ENCODE data around the gene ADGRG3. TPM values are rescaled to one million over a fixed set of nuclear protein-coding genes. Genes with fewer than 3 reads are reported as not detected.

Gene ADGRG3
- total and polyA plus RNA-seq, 9 of the 15 experiments (the other 6 are each of a cell fraction or from before 2014, with no cell fraction given): 0.09 to 0.52 (median 0.14) TPM; not detected in 3

- TF ChIP-seq ZBTB40 (IDR thresholded peaks at IDR 0.05) (no peak), ZBTB40 (CRISPR knock-in tag; IDR thresholded peaks at IDR 0.05) (no peak), RBM25 (IDR thresholded peaks at IDR 0.05; ENCODE audit: low read depth, low read length, severe bottlenecking) (peak; percentile 82), RBFOX2 (IDR thresholded peaks at IDR 0.05; ENCODE audit: low read depth, low read length) (peak; percentile 60), SETDB1 (IDR thresholded peaks at IDR 0.05; ENCODE audit: low read length) (no peak), ZNF384 (IDR thresholded peaks at IDR 0.05; ENCODE audit: low read depth, low read length) (no peak), EGR1 (conservative IDR thresholded peaks at IDR 0.05) (peak; percentile 48), CBX5 (IDR thresholded peaks at IDR 0.05; ENCODE audit: borderline replicate concordance, low read depth) (no peak), ATF1 (CRISPR knock-in tag; IDR thresholded peaks at IDR 0.05) (no peak), ATF1 (tag; IDR thresholded peaks at IDR 0.05) (no peak), SUPT5H (IDR thresholded peaks at IDR 0.05) (peak; percentile 44)
- TF ChIP-seq, protein P1, sequence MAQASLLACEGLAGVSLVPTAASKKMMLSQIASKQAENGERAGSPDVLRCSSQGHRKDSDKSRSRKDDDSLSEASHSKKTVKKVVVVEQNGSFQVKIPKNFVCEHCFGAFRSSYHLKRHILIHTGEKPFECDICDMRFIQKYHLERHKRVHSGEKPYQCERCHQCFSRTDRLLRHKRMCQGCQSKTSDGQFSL (CRISPR knock-in tag; IDR thresholded peaks at IDR 0.05): no peak
- TF ChIP-seq, protein P1 (tag; IDR thresholded peaks at IDR 0.05): no peak
Observed at GRCh38 chr16:57735755-57736418, 67.8 kb downstream of the ADGRG3 start, which contains the start of gene KATNB1 (continued).
